Measurements from ENCODE around the gene PRAC2.
"Not testable (repeated sequence)": the region's sequence is repeated elsewhere in the genome, so short reads cannot be mapped to it uniquely, and the experiment has no call there.

The PRAC2 gene

DNA sequence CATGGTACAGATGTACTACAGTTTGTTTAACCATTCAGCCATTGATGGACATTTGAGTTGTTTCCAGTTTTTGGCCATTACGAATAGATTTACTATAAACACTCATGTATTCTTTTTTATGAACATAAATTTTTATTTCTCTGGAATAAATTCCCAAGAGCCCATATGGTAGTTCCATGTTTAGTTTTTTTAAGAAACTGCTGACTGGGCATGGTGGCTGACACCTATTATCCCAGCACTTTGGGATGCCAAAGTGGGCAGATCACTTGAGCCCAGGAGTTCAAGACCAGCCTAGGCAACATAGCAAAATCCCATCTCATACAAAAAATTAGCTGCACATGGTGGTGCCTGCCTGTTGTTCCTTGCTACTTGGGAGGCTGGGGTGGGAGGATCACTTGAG lies 30.9 kb upstream of the PRAC2 start:
- TF ChIP-seq, protein P1, sequence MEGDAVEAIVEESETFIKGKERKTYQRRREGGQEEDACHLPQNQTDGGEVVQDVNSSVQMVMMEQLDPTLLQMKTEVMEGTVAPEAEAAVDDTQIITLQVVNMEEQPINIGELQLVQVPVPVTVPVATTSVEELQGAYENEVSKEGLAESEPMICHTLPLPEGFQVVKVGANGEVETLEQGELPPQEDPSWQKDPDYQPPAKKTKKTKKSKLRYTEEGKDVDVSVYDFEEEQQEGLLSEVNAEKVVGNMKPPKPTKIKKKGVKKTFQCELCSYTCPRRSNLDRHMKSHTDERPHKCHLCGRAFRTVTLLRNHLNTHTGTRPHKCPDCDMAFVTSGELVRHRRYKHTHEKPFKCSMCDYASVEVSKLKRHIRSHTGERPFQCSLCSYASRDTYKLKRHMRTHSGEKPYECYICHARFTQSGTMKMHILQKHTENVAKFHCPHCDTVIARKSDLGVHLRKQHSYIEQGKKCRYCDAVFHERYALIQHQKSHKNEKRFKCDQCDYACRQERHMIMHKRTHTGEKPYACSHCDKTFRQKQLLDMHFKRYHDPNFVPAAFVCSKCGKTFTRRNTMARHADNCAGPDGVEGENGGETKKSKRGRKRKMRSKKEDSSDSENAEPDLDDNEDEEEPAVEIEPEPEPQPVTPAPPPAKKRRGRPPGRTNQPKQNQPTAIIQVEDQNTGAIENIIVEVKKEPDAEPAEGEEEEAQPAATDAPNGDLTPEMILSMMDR (IDR thresholded peaks at IDR 0.05; ENCODE audit: control insufficient read depth, extremely low read depth, insufficient read depth) = no peak
- no peak overlapping the region for H3K4me3 ChIP-seq (ENCODE audit: low read depth, low read length)
- DNase-seq (ENCODE audit: low read depth) = no peak

DNA sequence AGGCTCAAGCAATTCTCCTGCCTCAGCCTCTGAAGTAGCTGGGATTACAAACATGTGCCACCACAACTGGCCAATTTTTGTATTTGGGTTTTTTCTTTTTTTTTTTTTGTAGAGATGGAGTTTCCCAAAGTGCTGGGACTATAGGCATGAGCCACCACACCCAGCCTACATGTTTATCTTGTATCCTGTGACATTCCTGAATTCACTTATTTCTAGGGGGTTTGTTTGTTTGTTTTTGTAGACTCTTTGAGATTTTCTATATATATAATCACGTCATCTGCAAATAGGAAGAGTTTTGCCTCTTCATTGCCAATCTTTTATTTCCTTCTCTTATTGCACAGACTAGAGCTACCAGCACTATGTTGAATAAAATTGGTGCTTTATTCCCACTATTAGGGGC lies 29.8 kb upstream of the PRAC2 start:
- TF ChIP-seq, protein P1 (IDR thresholded peaks at IDR 0.05; ENCODE audit: control insufficient read depth, extremely low read depth, insufficient read depth) = no peak
- no peak for DNase-seq (ENCODE audit: low read depth)

DNA sequence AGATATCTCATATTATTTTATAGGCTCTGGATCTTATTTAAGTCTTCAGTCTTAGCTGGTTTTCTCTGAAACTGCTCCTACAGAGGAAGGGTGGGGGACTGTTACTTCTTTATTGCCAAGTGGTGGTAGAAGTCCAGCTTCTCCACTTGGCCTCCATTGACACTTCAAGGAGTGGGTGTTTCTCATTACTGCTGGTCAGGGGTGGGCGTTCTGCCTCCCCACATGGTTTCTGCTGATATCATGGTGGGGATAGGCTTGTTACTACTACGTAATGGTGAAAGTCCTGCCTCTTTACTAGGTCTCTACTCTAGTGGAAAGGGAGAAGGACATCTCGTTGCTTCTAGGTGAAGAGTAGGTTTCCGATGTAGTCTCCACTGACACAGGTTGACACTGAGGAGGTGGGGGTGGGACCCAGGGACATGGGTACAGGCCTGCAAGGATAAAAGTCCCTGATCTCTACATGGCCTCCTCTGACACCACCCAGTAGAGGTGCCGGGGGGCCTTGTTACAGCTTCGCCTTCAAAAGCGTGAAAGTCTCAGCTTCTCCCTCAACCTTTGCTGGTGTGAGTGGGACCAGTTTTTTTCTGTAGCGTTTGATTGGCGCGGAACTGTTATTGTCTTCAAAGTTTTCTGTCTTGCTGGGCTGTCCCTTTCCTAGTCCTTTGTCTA lies 21.0 kb upstream of the PRAC2 start:
- H3K4me3 ChIP-seq (ENCODE audit: low read depth, low read length) = no peak overlapping the region
- TF ChIP-seq, protein P1 (IDR thresholded peaks at IDR 0.05; ENCODE audit: control insufficient read depth, extremely low read depth, insufficient read depth) = no peak
- DNase-seq (ENCODE audit: low read depth) = no peak

More for the DNA sequence above, 29.8 kb upstream of the PRAC2 start:
- H3K4me3 ChIP-seq (ENCODE audit: low read depth, low read length) = no peak overlapping the region

DNA sequence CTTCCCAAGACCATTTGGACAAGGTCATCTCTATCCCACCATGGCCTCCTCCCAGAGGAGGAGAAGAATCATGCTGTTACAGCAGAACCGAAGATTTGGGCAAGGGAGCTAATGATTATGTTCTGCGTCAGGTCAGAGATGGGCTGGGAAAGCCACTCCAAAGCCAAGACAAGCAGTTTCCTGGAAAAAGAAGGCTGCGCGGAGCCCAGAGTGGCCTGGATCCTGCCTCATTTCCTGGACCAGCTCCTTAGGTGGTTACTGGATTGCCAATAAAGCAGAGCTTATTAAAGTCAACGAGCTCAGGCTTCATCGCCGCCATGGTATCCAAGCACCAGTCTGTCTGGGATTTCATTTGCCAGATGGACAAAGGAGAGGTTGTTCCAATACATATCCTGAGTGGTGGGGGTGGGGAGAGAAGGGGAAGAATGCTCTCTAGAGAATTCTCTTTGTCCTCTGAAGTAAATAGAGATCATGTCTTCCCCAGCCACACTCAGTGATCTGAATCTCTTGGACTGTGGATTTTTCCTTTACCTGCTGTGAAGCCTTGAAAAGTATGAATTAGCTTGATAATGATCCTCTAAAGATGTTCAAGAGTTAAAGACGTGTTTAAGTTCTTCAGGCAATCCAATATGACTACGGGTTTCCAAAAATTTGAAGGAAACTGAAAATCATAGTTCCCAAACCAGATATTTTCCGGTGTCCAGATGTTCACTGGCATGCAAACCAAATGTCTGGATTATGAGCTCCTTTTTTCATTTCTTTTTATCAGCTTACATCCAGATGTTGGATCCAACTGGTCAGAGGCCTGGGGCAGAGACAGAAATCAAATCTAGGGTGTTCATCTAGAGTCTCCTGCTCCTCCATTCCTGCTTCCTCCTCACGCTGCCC lies 18.4 kb upstream of the PRAC2 start:
- TF ChIP-seq, protein P1 (IDR thresholded peaks at IDR 0.05; ENCODE audit: control insufficient read depth, extremely low read depth, insufficient read depth) = no peak
- H3K4me3 ChIP-seq (ENCODE audit: low read depth, low read length) = no peak overlapping the region
- no peak for DNase-seq (ENCODE audit: low read depth)

DNA sequence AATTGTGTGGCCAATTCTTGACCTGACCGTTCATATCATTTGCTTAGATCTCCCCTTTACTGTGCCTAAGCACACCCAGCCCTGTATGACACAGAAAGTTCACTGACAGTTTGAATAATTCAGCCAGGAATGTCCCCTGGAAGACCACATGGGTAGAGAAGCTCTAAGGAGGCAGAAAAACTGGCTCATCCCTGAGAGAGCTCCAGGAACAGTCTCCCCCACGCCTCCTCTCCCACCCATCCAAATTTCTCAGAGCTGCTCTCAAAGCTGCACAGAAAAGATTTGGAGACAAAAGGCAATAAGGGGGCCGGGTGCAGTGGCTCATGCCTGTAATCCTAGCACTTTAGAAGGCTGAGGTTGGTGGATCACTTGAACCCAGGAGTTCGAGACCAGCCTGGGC lies 11.9 kb upstream of the PRAC2 start:
- DNase-seq (ENCODE audit: low read depth) = no peak
- H3K4me3 ChIP-seq (ENCODE audit: low read depth, low read length) = no peak overlapping the region
- TF ChIP-seq, protein P1 (IDR thresholded peaks at IDR 0.05; ENCODE audit: control insufficient read depth, extremely low read depth, insufficient read depth) = no peak

DNA sequence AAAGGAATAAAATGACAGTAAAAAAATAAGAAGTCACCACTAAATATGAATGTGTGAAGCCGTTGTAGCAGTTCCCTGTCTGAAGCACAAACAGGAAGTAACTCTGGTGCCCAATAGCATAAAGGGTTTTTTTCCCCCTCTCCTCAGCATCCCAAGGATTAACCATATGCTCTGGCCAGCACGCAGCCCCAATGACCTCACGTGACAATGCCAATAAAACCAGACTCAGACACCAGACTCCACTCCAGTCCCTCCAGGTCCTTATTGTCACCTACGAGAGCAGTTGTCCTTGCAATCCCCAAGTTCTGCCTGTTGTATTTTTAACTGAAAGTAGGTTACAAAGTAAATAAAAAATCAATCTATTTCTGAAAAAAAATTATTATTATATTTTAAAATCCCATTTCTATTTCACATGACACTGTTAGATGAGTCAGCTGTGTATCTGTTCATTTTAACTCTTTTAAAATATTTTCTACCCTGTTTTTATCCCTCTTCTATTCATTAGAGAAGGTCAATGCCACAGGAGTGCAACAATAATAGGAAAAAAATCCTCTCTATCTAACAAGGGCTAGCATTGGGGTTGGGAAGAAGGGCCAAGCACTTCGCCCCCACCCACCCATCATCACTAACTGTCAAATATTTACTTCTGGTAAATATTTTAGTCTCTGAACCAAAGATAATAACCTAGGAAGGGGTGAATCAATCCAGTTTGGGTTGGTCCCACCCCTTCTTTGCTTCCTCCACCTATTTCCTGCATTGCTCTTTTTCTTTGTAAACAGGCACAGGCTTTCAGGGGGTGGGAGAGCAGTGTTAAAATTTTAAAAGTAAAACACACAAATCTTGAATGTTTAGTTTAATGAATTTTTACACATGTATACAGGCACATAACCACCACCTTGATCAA lies 7.2 kb upstream of the PRAC2 start:
- TF ChIP-seq, protein P1 (IDR thresholded peaks at IDR 0.05; ENCODE audit: control insufficient read depth, extremely low read depth, insufficient read depth) = no peak
- no peak overlapping the region for H3K4me3 ChIP-seq (ENCODE audit: low read depth, low read length)
- DNase-seq (ENCODE audit: low read depth) = no peak

DNA sequence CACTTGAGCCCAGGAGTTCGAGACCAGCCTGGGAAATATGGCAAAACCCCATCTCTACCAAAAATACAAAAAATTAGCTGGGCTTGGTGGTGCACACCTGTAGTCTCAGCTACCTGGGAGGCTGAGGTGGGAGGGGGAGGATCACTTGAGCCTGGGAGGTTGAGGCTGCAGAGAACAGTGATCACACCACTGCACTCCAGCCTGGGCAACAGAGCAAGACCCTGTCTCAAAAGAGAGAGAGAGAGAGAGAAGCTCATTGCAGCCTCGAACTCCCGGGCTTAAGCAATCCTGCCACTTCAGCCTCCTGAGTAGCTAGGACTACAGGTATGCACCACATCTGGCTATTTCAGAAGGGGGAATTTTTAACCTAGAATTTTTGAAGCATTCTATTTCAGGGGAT lies 6.4 kb upstream of the PRAC2 start:
- H3K4me3 ChIP-seq (ENCODE audit: low read depth, low read length); DNase-seq (ENCODE audit: low read depth): not testable (repeated sequence)
